C1 segment of cervical spinal cord (tissue), 14 donors: ENCODE data around the gene ADCY10.
A peak's percentile ranks its signal among the peaks of the same experiment; 100 is the strongest.
"Not testable (repeated sequence)": the region's sequence is repeated elsewhere in the genome, so short reads cannot be mapped to it uniquely, and the experiment has no call there.

Source experiments
- DNase-seq, 14 donors: peaks; one replicate each; lab custom pipeline; 2025; lab: John Stamatoyannopoulos, UW

Gene ADCY10, protein sequence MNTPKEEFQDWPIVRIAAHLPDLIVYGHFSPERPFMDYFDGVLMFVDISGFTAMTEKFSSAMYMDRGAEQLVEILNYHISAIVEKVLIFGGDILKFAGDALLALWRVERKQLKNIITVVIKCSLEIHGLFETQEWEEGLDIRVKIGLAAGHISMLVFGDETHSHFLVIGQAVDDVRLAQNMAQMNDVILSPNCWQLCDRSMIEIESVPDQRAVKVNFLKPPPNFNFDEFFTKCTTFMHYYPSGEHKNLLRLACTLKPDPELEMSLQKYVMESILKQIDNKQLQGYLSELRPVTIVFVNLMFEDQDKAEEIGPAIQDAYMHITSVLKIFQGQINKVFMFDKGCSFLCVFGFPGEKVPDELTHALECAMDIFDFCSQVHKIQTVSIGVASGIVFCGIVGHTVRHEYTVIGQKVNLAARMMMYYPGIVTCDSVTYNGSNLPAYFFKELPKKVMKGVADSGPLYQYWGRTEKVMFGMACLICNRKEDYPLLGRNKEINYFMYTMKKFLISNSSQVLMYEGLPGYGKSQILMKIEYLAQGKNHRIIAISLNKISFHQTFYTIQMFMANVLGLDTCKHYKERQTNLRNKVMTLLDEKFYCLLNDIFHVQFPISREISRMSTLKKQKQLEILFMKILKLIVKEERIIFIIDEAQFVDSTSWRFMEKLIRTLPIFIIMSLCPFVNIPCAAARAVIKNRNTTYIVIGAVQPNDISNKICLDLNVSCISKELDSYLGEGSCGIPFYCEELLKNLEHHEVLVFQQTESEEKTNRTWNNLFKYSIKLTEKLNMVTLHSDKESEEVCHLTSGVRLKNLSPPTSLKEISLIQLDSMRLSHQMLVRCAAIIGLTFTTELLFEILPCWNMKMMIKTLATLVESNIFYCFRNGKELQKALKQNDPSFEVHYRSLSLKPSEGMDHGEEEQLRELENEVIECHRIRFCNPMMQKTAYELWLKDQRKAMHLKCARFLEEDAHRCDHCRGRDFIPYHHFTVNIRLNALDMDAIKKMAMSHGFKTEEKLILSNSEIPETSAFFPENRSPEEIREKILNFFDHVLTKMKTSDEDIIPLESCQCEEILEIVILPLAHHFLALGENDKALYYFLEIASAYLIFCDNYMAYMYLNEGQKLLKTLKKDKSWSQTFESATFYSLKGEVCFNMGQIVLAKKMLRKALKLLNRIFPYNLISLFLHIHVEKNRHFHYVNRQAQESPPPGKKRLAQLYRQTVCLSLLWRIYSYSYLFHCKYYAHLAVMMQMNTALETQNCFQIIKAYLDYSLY (N-terminal part only)

DNA sequence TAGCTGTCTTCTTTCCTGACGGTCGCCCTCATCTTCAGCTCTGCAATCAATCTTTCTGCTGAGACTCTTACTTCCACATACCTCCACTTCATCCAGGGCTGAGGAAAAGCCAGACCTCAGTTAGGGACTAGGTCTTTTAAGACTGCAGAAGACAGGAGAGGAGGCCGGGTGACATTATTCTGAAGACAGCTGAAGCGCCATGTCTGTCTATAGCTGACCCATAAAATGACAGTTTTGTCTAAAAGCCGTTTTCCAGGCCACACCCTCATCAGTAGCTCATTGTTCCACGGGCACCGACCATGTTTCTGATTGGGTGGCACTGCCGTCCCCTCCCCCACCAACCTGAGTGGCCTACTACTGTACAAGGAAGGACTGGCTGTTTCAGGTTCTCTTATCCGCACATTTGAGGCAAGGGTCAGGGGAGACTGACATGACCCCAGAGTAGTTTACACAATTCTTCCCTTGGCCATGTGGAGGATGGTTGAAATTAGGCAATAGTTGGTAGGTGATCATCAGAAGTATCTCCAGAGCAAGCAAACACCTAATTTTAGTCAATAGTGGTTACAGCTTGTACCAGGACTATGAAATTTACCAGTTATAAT lies at the start of gene ADCY10:
TSS of gene ADCY10 (minus strand) at position 240 of the 602 bp plus-strand sequence. CDS start 8,994 bp downstream, outside the sequence.
- DNase-seq = no peak

DNA sequence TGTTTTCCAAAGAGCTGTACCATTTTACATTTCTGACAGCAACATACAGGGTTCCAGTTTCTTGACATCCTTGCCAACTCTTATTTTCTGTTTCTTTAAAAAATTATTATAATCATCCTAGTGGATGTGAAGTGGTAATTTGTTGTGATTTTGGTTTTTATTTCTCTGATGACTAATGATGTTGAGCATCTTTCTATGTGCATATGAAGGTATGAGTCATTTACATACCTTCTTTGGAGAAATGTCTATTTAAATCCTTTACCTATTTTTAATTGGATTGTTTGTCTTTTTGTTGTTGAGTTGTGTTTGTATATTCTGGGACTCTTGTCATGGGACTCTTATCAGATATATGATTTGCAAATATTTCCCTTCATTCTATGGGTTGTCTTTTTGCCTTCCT lies 43.8 kb upstream of the ADCY10 start:
- DNase-seq = no peak

DNA sequence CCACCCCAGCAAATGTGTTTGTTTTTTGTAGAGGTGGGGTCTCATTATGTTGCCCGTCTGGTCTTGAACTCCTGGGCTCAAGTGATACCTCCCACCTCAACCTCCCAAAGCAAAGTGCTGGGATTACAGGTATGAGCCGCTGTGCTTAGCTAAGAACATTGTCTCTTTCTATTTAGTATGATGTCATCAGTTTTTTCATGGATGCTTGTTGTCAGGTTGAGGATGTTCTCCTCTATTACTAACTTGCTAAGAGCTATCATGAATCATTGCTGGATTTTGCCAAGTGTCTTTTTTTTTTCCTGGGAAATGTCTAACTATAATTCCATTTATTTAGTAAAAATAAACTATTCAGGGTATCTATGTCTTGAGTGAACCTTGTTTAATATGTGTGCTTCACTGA lies 42.0 kb upstream of the ADCY10 start:
- DNase-seq = no peak

DNA sequence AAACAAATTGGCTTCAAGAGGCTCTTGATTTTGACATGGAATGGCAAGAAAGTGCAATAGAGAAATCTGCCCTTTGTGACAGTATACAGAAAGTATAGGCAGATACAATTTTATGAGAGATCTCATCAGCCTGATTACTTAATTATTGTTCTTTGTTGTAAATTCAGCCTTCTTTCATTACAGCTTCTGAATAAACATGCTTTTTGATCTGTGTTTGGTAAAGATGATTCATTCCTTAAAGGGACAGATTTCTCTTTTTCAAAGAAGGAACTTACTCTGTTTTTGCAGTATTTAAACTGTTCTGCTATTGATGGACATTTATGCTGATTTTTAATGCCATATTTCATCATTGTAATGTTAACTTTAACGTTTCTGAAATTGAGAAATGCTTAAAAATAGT lies 36.6 kb upstream of the ADCY10 start:
- no peak for DNase-seq

DNA sequence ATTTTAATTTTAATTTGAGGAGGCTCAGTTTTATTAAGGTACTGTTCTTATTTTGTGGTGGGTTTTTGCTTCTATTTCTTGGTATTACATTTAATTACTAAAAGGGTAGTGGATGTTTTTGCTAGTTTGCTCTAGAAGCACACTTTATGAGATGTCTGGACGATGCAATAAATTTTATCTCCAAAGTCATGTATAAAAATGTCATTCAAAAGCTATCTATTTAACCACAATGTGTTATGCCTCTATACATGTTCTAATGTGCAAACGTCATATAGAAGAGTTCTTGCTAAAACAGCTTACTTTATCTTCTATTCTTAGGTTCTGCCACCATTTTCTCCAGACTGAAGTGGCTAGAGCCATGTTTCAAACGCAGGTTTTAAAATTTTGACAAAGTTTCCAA lies 35.9 kb upstream of the ADCY10 start:
- no peak for DNase-seq

DNA sequence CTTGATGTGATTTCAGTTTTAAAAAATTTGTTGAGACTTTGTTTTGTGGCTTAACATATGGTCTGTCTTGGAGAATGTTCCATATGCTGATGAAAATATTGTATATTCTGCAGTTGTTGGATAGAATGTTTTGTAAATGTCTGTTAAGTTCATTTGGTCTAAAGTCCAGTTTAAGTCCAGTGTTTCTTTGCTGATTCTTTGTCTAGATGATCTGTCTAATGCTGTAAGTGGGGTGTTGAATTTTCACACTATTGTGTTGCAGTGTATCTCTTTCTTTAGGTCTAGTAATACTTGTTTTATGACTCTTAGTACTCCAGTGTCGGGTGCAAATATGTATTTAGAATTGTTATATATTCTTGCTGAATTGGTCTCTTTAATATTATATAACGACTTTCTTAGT lies 33.8 kb upstream of the ADCY10 start:
- no peak for DNase-seq

DNA sequence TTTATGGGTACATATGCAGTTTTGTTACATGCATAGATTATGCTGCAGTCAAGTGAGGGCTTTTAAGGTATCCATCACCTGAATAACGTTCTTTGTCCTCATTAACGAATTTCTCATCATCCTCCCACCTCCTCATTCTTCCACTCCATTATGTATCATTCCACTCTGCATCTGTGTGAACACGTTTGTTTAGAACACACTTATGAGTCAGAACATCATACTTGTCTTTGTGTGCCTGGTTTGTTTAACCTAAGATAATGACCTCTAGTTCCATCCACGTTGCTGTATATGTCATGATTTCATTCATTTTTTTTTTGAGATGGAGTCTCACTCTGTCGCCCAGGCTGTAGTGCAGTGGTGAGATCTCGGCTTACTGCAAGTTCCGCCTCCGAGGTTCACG lies 29.6 kb upstream of the ADCY10 start:
- no peak for DNase-seq

DNA sequence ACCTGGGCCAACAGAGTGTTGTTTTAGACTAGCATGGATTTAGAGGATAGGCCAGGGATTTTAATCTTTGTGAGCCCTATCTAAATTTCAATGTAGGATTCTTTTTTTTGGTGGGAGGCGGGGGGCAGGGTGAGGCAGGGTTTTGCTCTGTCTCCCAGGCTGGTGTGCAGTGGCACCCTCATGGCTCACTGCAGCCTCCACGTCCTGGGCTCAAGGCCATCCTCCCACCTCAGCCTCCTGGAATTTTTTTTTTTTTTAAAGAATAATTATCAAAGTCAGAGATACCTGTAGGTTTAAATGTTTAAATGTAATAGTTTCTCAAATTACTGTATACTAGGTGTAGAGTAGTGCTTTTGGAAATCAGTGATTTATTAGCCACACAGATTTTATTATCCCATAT lies 26.3 kb upstream of the ADCY10 start:
- DNase-seq = no peak

DNA sequence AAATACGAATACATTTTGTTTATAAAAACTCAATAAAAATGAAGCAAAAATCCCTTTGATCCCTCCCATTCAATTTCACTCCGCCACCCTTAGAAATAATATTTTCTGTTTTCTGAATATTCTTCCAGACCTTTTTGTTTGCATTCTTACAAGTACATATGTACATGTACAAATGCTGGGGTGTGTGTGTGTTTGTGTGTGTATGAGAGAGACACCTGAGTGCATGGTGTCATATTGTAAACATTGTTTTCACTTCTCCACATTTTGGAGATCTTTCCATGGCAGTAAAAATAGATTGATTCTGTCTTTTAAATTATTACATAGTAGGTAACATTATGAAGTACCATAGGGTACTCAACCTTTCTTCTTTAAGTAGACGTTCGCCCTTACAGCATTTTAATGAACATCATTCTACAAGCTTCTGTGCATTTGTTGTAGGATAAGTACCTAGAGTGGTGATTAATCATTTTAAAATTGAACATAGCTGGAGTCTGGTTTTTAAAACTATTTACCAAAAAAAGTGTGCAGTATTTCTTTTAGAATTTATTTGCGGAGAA lies 24.2 kb upstream of the ADCY10 start:
- no peak for DNase-seq

DNA sequence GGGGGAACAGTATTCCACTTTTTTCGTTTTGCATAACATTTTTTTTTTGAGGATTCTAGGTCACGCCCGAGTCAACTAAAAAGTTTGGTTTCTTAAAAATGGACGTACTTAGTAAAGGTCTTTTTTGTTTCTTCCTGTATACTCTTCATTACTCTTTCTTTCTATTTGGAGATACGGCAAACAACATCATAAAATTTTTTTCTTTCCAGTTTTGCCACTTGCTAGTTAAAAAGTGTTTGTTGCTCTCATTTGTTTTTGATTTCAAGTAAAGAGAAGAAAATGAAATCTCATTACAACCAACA lies 23.7 kb upstream of the ADCY10 start:
- DNase-seq = no peak

DNA sequence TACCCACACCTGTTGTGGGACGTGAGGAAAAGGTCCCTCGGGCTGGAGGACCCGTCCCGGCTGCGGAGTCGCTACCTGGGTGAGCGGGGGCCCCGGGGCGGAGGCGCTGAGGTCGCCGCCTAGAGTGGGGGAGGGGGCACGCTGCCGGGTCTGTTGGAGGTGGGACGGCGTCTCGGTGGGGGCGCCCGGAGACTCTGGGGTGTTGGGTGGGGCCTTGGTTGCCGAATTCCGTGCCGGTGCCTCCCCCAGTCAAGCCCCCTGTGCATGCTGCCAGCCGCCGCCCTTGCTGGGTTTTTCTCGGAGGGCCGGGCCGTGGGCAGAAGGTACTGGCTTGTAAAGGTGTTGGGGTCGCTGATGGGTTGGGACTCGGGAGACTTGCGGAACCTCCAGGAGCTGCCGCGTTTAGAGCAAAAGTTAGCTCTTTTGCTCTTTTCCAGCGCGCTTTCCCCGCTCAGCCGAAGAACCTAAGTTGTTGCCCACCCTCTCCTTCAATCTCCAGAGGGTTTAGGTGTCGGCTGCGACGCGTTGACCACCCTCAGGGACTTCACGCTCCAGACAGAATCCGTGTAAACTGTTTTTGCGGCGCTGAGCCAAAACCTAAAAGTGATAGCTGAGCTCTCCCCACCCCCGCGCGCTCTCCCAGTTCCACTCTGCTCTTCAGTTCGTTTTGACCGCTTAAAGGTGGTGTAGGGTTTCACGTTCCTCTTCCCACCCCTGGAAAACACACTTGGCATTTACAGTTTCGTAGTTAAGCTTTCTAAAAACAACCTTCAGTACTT lies 23.2 kb upstream of the ADCY10 start, which contains the start of gene MPC2:
TSS of gene MPC2 (minus strand) at position 143 of the 779 bp plus-strand sequence. CDS start 1,231 bp downstream, outside the sequence.
- peak in 12 of 14 donors; percentile 15 to 78 (median 54) for DNase-seq

DNA sequence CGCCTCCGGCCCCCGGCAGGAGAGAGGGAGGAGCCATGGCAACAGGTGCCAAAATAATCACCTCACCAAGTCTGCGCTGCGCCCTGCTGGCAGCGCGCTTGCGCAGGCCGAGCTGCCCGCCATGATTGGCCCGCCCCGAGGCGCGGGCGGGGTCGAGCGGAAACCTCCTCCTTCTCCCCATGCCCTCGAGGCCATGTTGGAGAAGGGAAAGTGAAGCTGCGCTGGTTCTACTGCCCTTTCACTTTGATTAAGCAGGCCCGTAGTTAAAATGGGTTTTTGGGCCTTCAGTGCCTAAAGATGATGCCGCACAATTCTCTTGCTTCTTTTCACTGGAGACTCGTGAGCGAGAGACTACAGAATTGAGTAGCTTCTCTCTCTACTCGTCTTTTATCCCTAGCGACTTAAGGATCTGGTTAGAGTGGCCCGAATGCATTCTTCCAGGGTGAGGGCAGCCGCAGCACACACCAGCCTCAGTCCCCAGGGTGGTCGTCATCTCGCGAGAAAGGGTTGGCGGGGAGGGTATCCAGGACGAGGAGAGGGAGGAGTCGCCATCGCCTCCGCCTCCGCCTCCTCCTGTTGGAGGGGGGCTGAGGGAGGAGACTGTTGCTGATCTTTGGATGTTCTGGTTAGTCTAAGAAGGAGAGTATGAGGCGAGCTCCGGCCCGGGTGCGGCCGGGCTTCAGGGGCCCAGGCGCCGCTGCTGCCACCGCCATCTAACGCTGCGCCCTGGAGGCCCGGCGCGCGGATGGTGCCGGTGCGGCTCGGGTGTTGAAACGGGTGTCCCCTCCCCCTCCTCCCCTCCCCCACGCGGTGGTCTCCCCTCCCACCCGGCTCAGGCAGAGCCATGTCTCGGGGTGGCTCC lies 22.4 kb upstream of the ADCY10 start, which contains the start of gene DCAF6:
TSS of gene DCAF6 (plus strand) at position 616 of the 862 bp plus-strand sequence. CDS start at position 845, 229 bp downstream.
- peak; percentile 75 to 99 (median 97) for DNase-seq

DNA sequence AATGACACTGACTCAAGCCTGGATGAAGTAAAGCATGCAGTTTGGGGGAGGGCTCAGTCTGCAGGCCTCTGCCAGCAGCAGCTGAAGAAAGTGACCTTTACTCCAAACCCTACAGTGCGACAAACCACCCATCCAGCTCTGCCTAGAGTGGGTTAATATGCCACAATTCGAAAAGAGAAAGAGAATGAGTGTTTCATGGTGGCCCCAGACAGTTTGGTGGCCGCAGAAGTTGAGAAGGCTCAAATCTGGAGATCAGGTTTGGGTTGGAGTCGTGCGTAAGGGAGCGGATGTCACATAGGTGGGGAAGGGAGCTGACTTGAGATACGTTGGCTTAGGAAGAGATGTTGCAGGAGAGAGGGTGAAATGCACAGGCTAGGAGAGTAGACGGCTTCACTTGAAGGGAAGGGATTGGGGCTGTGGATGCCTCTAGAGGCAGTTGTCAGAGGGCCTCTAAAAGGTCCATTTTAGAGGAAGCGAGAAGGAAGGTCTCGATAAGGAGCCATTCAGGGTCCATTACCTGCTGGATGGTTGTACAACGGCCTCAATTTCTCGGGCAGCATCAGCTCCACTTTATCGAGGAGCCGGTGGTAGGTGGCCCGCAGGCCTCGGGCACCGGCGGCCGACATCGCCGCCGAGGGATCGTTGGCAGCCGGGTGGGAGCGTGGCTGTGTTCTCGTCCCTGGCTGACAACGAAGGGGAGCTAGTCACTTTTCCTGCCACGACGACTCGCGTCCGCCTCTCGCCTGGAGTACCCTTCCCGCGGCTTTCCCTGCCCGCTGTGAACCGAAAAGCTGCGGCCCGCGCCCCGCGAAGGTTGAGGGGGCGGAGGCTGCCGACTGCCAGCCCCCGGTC lies 21.5 kb upstream of the ADCY10 start:
- peak in 6 of 14 donors; percentile 39 to 60 (median 57) for DNase-seq

DNA sequence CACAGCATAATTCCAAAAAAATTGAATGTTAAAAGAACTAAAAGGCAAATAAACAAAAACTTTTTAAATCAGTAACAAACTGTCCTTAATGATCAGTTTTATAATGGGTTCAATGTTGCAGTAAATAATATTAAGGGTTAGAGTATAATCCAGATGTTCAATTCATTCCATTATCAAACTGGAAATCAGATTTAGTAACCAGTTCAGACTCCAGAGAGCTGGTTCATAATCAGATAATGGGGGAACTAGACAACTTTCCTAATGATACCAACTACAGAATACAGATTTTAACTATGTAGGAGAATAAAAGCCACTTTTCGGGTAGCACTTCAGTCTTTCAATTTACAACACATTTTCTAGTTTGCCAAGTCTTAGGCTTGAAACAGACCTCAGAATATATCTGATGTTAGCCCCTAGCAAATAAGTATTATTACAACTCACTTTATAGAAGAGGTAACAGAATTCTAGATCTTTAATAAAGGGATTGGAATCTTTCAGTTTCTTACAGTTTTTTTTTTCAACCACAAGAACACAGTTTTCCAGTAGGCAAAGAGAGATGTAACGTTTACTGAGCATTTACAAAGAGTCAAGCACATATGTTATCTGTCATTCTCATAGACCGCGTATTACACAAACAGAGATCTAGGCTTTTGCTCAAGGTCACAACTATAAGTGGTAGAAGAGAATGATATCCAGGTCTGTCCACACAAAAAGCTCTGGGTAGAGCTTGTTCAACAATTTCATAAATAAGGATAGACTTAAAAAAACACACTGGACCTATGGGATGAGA lies 20.7 kb upstream of the ADCY10 start:
- no peak for DNase-seq

DNA sequence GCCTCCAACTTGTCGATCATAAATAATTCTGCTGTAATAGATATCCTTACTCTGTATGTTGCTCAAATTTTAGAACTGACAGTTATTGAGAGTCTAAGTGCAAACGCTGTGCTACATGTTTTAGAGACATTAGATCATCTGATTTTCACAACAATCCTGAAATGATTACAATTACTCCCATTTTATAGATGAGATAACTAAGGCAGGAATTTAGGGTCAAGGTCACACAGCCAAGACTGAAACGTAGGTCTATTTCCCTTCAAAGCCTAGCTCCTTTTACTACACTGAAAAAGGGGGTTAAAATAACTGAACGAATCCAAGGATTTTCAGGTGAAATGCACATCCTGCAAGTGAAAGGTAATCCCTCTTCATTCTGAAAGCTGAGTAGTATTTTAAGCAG lies 19.9 kb upstream of the ADCY10 start:
- DNase-seq = no peak

DNA sequence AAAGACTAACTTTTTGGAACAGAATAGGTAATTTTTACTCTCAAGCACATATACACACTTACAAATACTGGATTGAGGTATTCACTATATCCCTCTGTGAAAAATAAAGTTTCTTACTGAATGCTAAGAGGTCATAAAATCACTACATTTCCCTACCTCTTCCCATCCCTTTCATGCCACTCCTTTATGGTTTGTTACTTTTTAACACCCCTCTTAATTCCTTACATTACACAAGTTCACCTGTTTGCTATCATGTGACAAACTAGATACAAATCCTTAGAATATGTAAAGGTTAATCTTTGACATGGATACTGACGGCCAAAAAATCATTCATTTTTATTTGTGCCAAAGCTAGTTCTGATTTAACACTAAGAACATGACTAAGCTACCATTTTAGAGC lies 15.8 kb upstream of the ADCY10 start:
- no peak for DNase-seq

DNA sequence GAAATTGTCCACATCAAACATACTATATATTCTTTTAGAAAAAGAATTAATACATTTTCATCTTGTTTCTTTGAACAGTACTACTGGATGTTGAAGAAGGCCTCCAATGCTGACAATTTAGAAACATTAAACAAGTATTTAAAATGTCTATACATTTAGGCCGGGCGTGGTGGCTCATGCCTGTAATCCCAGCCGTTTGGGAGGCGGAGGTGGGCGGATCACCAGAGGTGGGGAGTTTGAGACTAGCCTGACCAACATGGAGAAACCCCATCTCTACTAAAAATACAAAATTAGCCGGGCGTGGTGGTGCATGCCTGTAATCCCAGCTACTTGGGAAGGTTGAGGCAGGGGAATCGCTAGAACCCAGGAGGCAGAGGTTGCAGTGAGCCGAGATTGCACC lies 15.0 kb upstream of the ADCY10 start:
- not testable (repeated sequence) for DNase-seq
